HEK293 (cell line): Measurements from ENCODE around the gene ZC3H18.

ENCODE experiments used
- CTCF ChIA-PET: fragments of 350-600 bp; formaldehyde crosslinking; extraction: SDS; loops from one replicate; lab custom pipeline; 2021; ENCODE audit warnings: antibody characterized with exemption; lab: Yijun Ruan, JAX
- POLR2A ChIA-PET: fragments of 300-600 bp; formaldehyde crosslinking; extraction: SDS; loops from one replicate; lab custom pipeline; 2020; ENCODE audit warnings: antibody characterized with exemption, inconsistent platforms; lab: Yijun Ruan, JAX
- H3K27ac ChIP-seq: fragments of 200-500 bp; sonication (Bioruptor generic); 2 replicates; pipeline ENCODE4 v1.5.1; 2014; ENCODE audit warnings: low read depth, low read length, control low read depth, inconsistent platforms; ENCODE audit errors: extremely low read depth
- H3K36me3 ChIP-seq, 2 experiments: fragments of 200-500 bp in 1 of 2; sonication (Bioruptor generic) in 1 of 2; 1 replicate in 1 of 2; 2 replicates in 1 of 2; pipeline ENCODE4 v1.5.1; 2014 to 2017; ENCODE audit warnings: inconsistent platforms in 2 of 2, low read length in 2 of 2; ENCODE audit not compliant: control insufficient read depth in 2 of 2, insufficient read depth in 1 of 2
- H3K4me1 ChIP-seq: fragments of 200-500 bp; sonication (Bioruptor generic); 2 replicates; pipeline ENCODE4 v1.5.1; 2014; ENCODE audit warnings: mild to moderate bottlenecking, low read length, inconsistent platforms; ENCODE audit not compliant: control insufficient read depth, insufficient read depth
- H3K4me3 ChIP-seq: 2 replicates; pipeline ENCODE4 v1.5.1; 2011; ENCODE audit warnings: low read depth, mild to moderate bottlenecking, control low read depth, low read length, moderate library complexity
- H3K9me3 ChIP-seq: fragments of 200-500 bp; sonication (Bioruptor generic); 2 replicates; pipeline ENCODE4 v1.5.1; 2014; ENCODE audit warnings: low read depth, low read length, inconsistent platforms; ENCODE audit not compliant: control insufficient read depth, insufficient read depth
- KLF9 ChIP-seq: fragments of 450-650 bp; formaldehyde crosslinking; IDR thresholded peaks from 2 replicates; pipeline ENCODE4 v1.5.1; 2016; ENCODE audit warnings: missing biosample characterization, missing genetic modification characterization, low read depth
- REST ChIP-seq: fragments of 450-650 bp; formaldehyde crosslinking; IDR thresholded peaks from 2 replicates; pipeline ENCODE4 v1.5.1; 2016; ENCODE audit warnings: missing biosample characterization, missing genetic modification characterization
- SALL2 ChIP-seq: fragments of 450-650 bp; formaldehyde crosslinking; IDR thresholded peaks from 2 replicates; pipeline ENCODE4 v1.5.0; 2017; ENCODE audit warnings: missing biosample characterization, mild to moderate bottlenecking, missing genetic modification characterization, borderline replicate concordance
- TRIM28 ChIP-seq: IDR thresholded peaks from 2 replicates; pipeline ENCODE4 v1.6.1; 2011; ENCODE audit warnings: low read length, control low read depth, borderline replicate concordance
- ZIC2 ChIP-seq: fragments of 450-650 bp; formaldehyde crosslinking; IDR thresholded peaks from 2 replicates; pipeline ENCODE4 v1.5.1; 2016; ENCODE audit warnings: missing biosample characterization, missing genetic modification characterization
- ZNF112 ChIP-seq: fragments of 450-650 bp; formaldehyde crosslinking; IDR thresholded peaks from 2 replicates; pipeline ENCODE4 v1.5.0; 2017; ENCODE audit warnings: missing biosample characterization, missing genetic modification characterization
- ZNF138 ChIP-seq: fragments of 450-650 bp; formaldehyde crosslinking; IDR thresholded peaks from 2 replicates; pipeline ENCODE4 v1.5.1; 2016; ENCODE audit warnings: missing biosample characterization, missing genetic modification characterization, borderline replicate concordance
- ZNF174 ChIP-seq: fragments of 450-650 bp; formaldehyde crosslinking; IDR thresholded peaks from 2 replicates; pipeline ENCODE4 v1.5.0; 2017; ENCODE audit warnings: missing biosample characterization, mild to moderate bottlenecking, missing genetic modification characterization
- ZNF211 ChIP-seq: fragments of 450-650 bp; formaldehyde crosslinking; IDR thresholded peaks from 2 replicates; pipeline ENCODE4 v1.5.1; 2016; ENCODE audit warnings: low read depth, missing biosample characterization, missing genetic modification characterization
- ZNF24 ChIP-seq: fragments of 450-650 bp; formaldehyde crosslinking; IDR thresholded peaks from 2 replicates; pipeline ENCODE4 v1.5.1; 2016; ENCODE audit warnings: missing biosample characterization, missing genetic modification characterization
- ZNF248 ChIP-seq: fragments of 450-650 bp; formaldehyde crosslinking; IDR thresholded peaks from 2 replicates; pipeline ENCODE4 v1.5.1; 2017; ENCODE audit warnings: missing biosample characterization, missing genetic modification characterization
- ZNF266 ChIP-seq: fragments of 450-650 bp; formaldehyde crosslinking; IDR thresholded peaks from 2 replicates; pipeline ENCODE4 v1.5.1; 2016; ENCODE audit warnings: missing biosample characterization, missing genetic modification characterization, low read depth
- ZNF398 ChIP-seq: fragments of 450-650 bp; formaldehyde crosslinking; IDR thresholded peaks from 2 replicates; pipeline ENCODE4 v1.5.1; 2017; ENCODE audit warnings: missing biosample characterization, missing genetic modification characterization
- ZNF433 ChIP-seq: fragments of 450-650 bp; formaldehyde crosslinking; IDR thresholded peaks from 2 replicates; pipeline ENCODE4 v1.5.1; 2016; ENCODE audit warnings: missing biosample characterization, missing genetic modification characterization, low read depth
- ZNF571 ChIP-seq: fragments of 450-650 bp; formaldehyde crosslinking; IDR thresholded peaks from 2 replicates; pipeline ENCODE4 v1.5.0; 2017; ENCODE audit warnings: missing biosample characterization, missing genetic modification characterization
- ZNF585B ChIP-seq: fragments of 450-650 bp; formaldehyde crosslinking; IDR thresholded peaks from 2 replicates; pipeline ENCODE4 v1.5.1; 2016; ENCODE audit warnings: missing biosample characterization, missing genetic modification characterization
- ZNF600 ChIP-seq: fragments of 450-650 bp; formaldehyde crosslinking; IDR thresholded peaks from 2 replicates; pipeline ENCODE4 v1.5.1; 2016; ENCODE audit warnings: missing biosample characterization, missing genetic modification characterization
- ZNF645 ChIP-seq: fragments of 450-650 bp; formaldehyde crosslinking; IDR thresholded peaks from 2 replicates; pipeline ENCODE4; 2016; ENCODE audit warnings: missing biosample characterization, missing genetic modification characterization
- ZNF76 ChIP-seq: fragments of 450-650 bp; formaldehyde crosslinking; IDR thresholded peaks from 2 replicates; pipeline ENCODE4; 2016; ENCODE audit warnings: low read depth, missing biosample characterization, missing genetic modification characterization, borderline replicate concordance
- ZNF830 ChIP-seq: fragments of 450-650 bp; IDR thresholded peaks from 2 replicates; pipeline ENCODE4 v1.5.0; 2018; ENCODE audit warnings: missing biosample characterization, missing genetic modification characterization, low read depth, mild to moderate bottlenecking, moderate library complexity
- TF ChIP-seq, protein P1 (sequence below): fragments of 450-650 bp; IDR thresholded peaks from 2 replicates; pipeline ENCODE4 v1.5.1; 2018; ENCODE audit warnings: missing biosample characterization, mild to moderate bottlenecking, missing genetic modification characterization
- TF ChIP-seq, protein P2 (sequence below): fragments of 450-650 bp; formaldehyde crosslinking; IDR thresholded peaks from 2 replicates; pipeline ENCODE4 v1.5.1; 2016; ENCODE audit warnings: missing biosample characterization, missing genetic modification characterization

Gene ZC3H18

DNA sequence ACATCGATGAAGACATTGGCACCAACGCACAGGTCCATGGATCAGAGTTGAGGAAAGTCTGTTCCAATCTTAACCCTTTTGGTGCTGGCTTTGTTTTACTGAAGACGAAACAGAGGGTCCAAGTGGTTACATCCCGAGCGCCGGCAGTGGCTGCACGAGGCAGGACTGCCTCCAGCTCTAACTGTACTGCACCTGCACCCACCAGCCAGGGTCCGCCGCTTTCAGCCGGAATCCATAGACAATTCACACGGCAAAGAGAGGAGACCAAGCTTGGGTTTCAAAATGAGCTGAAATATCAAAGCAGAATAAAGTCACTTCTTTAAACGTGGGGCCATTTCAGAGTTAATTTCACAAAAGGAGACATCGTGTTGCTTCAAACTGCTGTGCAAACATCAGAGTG lies 21.2 kb upstream of the ZC3H18 start:
- POLR2A ChIA-PET: no interaction called here
- TF ChIP-seq KLF9 (tag by site-specific recombination) (no peak), ZNF398 (tag by site-specific recombination) (no peak), ZNF24 (no peak), ZNF571 (no peak), ZNF433 (tag by site-specific recombination) (no peak), ZNF830 (tag by site-specific recombination) (no peak), TRIM28 (no peak), ZNF76 (tag by site-specific recombination) (no peak), ZNF138 (no peak), ZNF248 (tag by site-specific recombination) (no peak), ZNF266 (tag by site-specific recombination) (no peak)
- TF ChIP-seq, protein P1, sequence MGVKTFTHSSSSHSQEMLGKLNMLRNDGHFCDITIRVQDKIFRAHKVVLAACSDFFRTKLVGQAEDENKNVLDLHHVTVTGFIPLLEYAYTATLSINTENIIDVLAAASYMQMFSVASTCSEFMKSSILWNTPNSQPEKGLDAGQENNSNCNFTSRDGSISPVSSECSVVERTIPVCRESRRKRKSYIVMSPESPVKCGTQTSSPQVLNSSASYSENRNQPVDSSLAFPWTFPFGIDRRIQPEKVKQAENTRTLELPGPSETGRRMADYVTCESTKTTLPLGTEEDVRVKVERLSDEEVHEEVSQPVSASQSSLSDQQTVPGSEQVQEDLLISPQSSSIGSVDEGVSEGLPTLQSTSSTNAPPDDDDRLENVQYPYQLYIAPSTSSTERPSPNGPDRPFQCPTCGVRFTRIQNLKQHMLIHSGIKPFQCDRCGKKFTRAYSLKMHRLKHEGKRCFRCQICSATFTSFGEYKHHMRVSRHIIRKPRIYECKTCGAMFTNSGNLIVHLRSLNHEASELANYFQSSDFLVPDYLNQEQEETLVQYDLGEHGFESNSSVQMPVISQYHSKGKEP (tag by site-specific recombination): no peak
- Histone ChIP-seq H3K4me3 (no peak overlapping the region), H3K9me3 (no peaks in the 10 kb centered on the region), H3K4me1 (no peaks in the 10 kb centered on the region), H3K36me3 (no peaks in the 10 kb centered on the region), H3K27ac (no peak overlapping the region)
- CTCF ChIA-PET: no interaction called here

DNA sequence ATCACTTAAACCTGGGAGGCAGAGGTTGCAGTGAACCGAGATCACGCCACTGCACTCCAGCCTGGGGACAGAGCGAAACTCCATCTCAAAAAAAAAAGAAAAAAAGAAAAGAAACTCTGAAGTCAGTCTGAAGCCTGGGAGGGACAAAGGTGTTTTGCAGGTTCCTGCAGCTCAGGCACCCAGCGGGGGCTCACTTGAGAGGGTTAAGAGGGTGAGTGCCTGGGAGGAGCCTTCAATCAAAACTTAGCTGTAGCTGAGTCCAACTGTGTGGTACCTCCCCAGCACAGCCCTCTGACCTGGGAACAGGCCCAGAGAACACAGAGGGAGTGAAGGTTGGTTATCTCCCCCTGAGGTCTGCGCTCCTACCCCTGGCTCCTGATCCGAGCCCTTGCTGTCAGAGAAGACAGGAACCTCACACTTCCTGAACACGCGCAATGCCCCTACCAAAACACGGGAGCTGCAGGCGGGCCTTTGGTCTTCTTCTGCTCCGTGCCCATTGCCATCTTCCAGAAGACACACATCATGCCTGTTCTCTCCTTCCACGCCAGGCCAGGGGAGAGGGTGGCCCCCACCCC lies 20.4 kb upstream of the ZC3H18 start:
- H3K27ac ChIP-seq: no peak overlapping the region
- CTCF ChIA-PET: no interaction called here
- no peaks in the 10 kb centered on the region for H3K9me3 ChIP-seq
- H3K4me1 ChIP-seq: no peaks in the 10 kb centered on the region
- no peak overlapping the region for H3K4me3 ChIP-seq
- no peaks in the 10 kb centered on the region for H3K36me3 ChIP-seq
- TF ChIP-seq, protein P2, sequence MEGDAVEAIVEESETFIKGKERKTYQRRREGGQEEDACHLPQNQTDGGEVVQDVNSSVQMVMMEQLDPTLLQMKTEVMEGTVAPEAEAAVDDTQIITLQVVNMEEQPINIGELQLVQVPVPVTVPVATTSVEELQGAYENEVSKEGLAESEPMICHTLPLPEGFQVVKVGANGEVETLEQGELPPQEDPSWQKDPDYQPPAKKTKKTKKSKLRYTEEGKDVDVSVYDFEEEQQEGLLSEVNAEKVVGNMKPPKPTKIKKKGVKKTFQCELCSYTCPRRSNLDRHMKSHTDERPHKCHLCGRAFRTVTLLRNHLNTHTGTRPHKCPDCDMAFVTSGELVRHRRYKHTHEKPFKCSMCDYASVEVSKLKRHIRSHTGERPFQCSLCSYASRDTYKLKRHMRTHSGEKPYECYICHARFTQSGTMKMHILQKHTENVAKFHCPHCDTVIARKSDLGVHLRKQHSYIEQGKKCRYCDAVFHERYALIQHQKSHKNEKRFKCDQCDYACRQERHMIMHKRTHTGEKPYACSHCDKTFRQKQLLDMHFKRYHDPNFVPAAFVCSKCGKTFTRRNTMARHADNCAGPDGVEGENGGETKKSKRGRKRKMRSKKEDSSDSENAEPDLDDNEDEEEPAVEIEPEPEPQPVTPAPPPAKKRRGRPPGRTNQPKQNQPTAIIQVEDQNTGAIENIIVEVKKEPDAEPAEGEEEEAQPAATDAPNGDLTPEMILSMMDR (tag by site-specific recombination): no peak
- TF ChIP-seq ZIC2: peak; percentile 57; the same call in 1 of the 2 replicates
- TF ChIP-seq, all 188 proteins: peak for 1
- POLR2A ChIA-PET: interaction anchor here (0.9 kb wide), 1 partner anchor 20 kb away, joined by 3 read pairs; the partner anchor contains the start of gene ZC3H18

DNA sequence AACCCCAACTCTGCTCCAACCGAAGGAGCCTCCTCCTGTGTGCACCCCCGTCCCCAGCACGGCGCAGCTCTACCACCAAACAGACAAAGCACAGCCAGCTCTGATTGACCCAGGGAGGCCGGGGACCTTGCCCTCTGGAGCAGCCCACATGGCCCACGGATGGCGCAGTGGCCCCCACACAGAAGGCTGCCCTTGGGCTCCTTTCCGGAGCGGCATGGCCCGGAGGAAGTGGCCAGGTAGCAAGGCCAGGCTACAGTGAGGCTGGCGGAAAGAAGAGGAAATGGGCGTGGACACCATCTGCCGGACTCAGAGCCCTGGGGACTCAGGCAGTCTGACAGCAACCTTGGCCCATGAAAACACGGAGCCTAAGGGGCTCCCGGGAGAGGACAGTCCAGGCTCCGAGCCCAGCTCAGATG lies 19.9 kb upstream of the ZC3H18 start:
- CTCF ChIA-PET: no interaction called here
- POLR2A ChIA-PET: interaction anchor here (0.9 kb wide), 1 partner anchor 20 kb away, joined by 3 read pairs; the partner anchor contains the start of gene ZC3H18
- no peaks in the 10 kb centered on the region for H3K36me3 ChIP-seq
- no peak overlapping the region for H3K4me3 ChIP-seq
- no peak overlapping the region for H3K27ac ChIP-seq
- H3K9me3 ChIP-seq: no peaks in the 10 kb centered on the region
- no peaks in the 10 kb centered on the region for H3K4me1 ChIP-seq
- TF ChIP-seq ZNF248 (tag by site-specific recombination): no peak
- TF ChIP-seq ZNF585B (tag by site-specific recombination): no peak
- TF ChIP-seq ZNF211 (tag by site-specific recombination): no peak
- TF ChIP-seq ZNF645 (tag by site-specific recombination): no peak
- TF ChIP-seq ZNF174 (tag by site-specific recombination): no peak
- TF ChIP-seq ZNF600 (tag by site-specific recombination): no peak
- no peak for TF ChIP-seq ZNF112
- TF ChIP-seq REST: no peak
- no peak for TF ChIP-seq SALL2 (tag by site-specific recombination)
